HG02938 (cell line): ENCODE data around the gene MRAS.
"Not testable (repeated sequence)": the region's sequence is repeated elsewhere in the genome, so short reads cannot be mapped to it uniquely, and the experiment has no call there.

Experiments
- ATAC-seq: cut with Tn5 transposase; IDR thresholded peaks from one replicate; pipeline ENCODE4 v1.9.1; 2021; ENCODE audit warnings: mild to moderate bottlenecking, moderate library complexity; ENCODE audit not compliant: unreplicated experiment

Gene MRAS

DNA sequence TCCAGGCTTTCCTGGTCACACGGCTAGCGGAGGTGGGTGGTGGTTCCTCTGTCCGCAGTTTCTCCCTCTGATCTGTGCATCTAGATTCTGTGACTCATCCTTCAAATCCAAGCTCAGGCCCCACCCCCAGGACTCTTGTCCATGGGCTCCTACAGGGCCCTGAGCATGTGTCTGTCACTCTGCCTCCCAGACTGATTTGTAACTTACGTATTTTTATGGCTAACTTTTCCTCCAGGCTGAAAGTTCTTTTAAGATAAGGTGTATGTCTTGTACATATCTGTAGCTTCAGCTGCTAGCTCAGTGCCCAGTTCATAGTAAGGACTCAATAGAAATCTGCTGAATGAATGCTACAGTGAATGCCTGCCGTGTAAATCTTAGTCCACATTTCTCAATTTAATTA is 94.1 kb downstream of the MRAS start:
- no peak for ATAC-seq

DNA sequence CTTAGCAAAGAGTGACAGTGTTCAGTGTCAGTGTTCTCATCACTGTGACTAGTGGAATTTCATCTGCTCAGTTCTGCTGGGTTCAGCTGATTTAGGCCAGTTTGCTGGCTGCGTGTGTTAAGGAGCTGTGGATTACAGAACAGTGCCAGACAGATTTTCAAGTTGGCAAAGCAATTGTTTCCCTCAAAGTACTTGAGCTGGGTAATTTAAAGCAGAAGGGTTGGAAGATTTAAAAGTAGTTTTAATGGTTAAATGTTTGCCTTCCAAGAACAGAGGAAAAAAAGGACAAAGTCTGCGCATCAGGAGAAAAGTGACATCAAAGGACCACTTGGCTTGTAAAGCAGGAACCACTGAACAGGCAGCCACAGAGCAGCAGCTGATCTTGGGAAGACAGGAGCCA is 94.7 kb downstream of the MRAS start:
- no peak for ATAC-seq

DNA sequence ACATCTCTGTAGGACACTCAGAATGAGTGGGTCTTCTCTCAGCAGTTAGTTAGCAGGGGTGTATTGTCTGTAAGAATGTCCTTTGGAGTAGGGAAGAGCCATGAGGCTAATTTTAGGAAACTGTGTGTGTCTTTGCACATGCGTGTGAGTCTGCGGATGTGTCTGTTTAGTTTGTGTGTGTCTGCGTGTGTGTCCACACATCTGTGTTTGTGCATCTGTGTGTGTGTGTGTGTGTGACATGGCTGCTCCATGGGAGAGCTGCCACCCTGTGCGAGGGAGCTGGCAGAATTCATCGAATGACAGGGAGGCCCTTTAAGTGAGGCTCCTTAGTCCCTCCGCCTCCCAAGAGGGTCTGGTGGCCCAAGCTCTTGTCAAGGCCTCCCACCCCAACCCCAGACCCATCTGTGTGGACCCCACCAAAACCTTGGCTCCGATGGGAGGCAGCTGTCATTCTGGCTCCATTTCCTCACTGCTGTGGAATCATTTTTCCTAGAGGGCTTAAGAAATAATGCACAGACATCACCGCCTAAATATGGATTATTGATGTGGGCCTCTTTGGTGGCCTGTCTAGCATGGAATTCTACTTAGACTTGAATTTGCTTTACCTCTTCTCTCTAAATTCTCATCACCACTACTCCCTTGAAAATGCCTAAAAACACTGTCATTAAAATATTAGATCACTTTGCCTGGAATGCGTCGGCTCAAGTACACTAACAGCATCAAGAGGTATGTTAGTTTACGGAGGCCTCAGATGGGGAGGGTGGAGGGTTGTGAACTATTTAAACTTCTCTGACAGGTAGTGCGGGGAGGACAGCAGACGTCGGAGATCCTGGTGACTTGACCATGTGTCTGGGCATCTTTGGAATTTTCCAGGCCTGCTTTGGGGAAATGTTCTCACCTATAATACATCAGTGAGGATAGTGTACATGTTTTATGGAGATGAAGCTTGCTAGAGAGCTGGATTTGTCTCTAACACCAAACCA is 95.4 kb downstream of the MRAS start:
- no peak for ATAC-seq

DNA sequence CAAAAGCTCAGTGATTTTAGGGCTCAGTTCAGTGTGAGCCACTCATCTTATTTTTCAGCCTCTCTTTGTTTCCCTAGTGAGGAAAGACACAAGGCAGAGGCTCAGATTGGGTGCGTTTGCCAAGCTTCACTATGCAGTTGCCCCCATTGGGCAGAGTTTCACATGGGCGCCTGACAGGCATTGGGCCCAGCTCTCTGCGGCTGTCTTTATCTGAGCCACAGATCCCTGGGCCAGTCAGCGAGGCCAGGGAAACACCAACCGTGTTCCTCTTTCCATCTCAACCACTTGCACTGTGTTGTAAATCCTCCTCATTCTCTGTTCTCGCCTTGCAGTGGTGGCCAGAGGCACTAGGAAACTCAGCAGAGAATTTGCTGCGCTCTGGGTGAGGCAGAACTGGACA is 96.9 kb downstream of the MRAS start:
- no peak for ATAC-seq

DNA sequence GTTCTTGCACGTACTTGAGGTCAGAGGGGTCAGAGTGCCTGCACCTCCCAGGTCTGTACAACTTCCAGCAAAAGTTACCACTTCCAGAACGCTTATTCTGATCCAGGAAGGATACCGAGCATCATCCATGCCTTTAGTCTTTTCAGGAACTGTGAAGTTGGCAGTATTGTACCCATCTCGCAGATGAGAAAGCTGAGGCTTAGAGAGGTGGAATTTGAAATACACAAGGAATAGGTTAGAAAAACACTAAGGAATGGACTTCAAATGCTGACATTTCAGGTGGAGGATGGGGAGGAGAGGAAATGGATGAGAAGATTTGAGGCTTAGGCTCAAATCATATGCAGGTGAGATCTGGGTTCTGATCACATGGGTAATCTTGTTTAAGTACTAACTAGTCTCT is 97.3 kb downstream of the MRAS start:
- ATAC-seq = no peak

DNA sequence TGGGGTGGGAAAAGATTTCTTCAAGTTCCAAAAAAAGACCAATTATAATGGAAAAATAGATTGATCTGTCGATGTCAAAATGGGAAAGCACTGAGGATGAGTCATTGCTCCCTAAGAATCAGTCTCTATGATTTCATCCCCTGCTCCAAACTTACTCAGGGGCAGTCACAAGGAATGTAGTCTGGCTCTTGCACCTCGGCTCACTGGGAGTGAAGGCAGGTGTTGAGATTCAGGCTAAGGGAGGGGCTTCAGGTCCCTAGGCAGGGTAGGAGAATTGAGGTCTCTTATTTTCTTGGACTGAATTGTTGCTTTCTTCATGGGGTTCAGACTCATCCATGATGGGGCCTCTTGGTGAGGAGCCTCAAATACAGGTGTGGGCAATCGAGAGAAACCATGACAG is 100.3 kb downstream of the MRAS start:
- ATAC-seq = no peak

DNA sequence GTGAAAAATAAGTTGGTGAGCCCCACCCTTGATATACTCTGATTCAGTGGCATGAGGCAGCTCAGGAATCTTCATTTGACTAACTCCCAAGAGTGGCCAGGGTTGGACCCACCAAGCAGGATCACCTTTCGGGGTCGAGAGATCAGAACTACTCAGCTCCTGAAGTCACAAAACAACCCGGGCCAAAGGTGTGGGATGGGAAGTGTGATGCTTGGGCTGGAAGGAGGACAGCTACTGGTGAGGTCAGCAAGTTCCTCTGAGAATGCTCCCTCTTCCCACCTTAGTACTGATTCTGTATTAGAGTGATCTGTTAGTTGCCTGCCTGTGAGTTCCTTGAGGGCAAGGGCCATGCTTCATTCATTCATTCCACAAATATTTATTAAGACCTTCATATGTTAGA is 101.1 kb downstream of the MRAS start:
- no peak for ATAC-seq

DNA sequence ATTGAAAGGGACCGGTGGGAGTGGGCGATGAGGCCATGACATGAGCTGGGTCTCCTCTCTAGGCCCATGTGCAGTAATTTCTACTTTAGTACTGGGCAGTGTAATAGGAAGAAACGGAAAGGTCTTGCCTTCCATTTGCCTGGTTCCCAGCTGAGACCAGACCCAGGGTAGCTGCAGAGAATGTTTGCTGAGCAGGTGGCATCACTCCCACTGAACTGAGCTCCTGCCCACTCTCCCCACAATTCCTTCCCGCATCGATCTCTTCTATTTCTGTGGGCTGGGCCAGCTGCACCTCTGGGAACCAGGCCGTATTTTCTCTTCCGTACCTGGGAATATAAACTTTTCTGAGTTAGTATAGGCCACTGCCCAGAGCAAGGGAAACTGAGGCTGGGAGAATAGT is 101.8 kb downstream of the MRAS start:
- no peak for ATAC-seq

DNA sequence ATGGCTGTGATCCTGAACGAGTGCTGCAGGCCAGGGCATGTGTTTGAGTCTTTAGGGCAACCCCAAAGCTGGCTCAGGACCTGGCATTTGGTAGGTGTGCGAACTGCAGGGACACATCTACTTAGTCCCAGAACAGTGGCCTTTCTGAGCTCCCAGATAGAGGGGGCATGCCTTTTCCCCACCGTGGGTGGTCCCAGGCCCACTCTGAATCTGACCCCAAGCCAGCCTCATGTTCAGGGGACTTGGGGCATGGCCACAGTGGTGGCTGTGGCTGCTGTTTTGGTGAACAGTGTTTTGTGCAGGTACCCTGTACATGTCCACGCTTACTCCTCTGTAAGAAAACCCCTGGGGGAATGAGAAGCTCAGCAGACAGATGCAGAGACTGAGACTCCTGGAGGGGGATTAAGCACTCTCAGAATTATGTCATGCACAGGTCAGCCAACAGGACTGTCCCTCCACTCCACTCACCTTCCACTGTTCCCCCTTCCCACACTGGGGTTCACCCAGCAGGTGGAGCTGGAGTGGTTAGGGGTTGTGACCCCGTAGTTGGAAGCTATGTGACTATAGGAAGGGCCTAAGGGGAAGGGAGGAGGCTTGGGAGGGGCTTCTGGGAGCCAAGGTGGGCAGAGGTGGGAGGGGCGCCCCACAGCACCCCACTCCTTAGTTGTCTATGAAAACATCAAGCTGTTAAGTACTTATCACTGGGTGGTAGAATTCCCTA is 102.5 kb downstream of the MRAS start:
- no peak for ATAC-seq

DNA sequence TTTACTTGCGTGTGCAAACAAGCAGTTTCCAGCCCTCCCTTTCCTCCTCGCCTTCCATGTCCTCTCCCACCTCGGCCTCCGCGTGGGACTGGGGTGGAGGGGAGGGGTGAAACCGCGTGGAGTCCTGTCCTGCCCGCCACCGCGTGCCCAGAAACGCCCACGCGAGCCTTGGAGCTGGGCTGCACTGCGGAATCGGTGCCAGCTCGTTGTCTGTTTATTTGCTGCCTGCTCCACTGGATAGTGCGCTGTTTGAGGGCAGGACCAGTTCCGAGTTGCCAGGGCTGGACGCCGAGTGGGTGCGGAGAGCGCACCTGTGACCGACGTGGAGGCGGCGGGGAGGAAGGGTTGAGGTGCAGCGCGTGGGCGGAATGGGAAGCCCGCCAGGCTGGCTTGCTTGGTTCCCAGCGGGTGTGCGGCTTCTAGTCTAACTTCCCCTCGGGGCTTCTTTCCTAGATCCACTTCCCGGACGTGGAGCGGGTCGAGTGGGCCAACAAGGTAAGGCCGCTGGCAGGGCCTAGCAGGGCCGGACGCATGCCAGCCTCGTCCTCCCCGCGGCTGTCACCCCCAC is 103.3 kb downstream of the MRAS start:
- no peak for ATAC-seq

DNA sequence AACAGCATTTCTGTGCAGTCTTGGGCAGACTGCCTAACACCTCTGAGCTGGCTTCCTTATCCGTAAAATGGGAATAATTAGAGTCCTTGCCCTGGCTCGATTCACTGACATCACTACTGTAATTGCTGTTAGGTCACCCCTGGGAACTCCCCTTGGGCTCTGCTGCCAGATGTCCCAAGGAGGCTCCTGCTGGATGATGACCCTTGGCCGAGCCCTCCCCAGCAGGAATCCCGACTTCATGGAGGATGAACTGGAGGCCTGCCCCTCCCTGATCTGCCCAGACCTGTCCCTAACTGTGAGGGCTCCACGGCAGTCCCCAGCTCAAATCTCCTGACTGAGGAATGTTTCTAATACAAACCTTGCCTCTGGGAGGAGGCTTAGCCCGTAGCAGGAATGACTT is 104.1 kb downstream of the MRAS start:
- ATAC-seq = no peak

DNA sequence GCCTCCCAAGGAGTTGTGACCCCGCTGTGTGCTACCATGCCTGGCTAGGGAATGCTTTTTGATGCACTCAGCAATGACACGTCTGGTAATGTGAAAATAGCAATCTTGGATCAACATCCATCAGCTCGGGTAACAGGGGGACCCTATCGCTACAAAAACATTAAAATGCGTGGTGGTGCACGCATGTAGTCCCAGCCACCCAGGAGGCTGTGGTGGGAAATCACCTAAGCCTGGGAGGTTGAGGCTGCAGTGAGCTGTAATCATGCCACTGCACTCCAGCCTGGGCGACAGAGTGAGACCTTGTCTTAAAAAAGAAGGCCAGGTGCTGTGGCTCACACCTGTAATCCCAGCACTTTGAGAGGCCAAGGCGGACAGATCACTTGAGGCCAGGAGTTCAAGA is 105.6 kb downstream of the MRAS start:
- not testable (repeated sequence) for ATAC-seq
